Stimulated activated CD4-positive, alpha-beta T cell treated with anti-CD3 and anti-CD28 coated beads, Interleukin-1b, Interleukin-23, amount 100 ng/mL, for 4 hours (primary cell): Measurements from ENCODE around the gene NTN5.
"Not testable (repeated sequence)": the region's sequence is repeated elsewhere in the genome, so short reads cannot be mapped to it uniquely, and the experiment has no call there.

Experiments used
- DNase-seq, 2 donors: peaks; one replicate each; pipeline ENCODE4 v3.0.0-alpha.2; 2020; ENCODE audit warnings: low read depth in 2 of 2

Gene NTN5

GRCh38 chr19:48670699-48671445, 1.9 kb downstream of the NTN5 start:
- DNase-seq = no peak

- no peak for DNase-seq
Measured at GRCh38 chr19:48669903-48670668, 2.7 kb downstream of the NTN5 start.

DNA sequence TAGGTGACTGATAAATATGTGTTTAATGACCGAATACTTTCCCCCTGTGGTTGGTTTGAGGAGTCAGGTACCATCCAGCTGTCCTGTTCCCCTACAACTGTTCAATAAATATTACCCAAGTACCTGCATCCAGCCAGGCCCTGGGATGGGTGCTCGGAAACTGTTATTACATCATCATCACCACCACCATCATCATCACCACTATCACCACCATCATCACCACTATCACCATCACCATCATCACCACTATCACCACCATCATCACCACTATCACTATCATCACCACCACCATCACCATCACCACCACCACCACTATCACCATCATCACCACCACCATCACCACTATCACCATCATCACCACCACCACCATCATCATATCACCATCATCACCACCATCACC, 4.1 kb downstream of the NTN5 start:
- DNase-seq = no peak

DNA sequence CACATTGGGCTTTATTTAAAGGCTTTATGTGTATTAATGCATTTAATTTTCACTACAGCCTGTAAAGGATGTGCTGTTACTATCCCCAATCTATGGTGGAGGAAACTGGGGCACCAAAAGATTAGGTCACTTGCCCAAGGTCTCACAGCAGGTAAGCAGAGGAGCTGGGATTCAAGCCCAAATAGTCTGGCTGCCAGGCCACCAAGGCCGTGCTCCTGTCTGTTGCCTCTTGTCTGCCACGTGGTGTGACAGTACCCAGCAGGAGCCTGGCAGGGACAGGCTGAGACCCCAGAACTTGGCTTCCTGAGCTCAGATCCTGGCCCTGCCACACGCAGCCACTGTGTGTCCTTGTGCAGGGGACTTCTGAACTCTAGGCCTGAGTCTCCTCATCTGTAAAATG, 4.5 kb downstream of the NTN5 start:
- DNase-seq = no peak

- no peak for DNase-seq
Measured at GRCh38 chr19:48665786-48666185, 7.0 kb downstream of the NTN5 start.

GRCh38 chr19:48664476-48664875, 8.3 kb downstream of the NTN5 start:
- DNase-seq = no peak

- no peak for DNase-seq
Measured at GRCh38 chr19:48663667-48664066, 9.2 kb downstream of the NTN5 start.

GRCh38 chr19:48661711-48662090, 11.1 kb downstream of the NTN5 start:
- no peak for DNase-seq

GRCh38 chr19:48660852-48661710, 11.7 kb downstream of the NTN5 start:
- peak; percentile 62 to 71 for DNase-seq

- DNase-seq = no peak
Measured at GRCh38 chr19:48659768-48660167, 13.0 kb downstream of the NTN5 start.

DNA sequence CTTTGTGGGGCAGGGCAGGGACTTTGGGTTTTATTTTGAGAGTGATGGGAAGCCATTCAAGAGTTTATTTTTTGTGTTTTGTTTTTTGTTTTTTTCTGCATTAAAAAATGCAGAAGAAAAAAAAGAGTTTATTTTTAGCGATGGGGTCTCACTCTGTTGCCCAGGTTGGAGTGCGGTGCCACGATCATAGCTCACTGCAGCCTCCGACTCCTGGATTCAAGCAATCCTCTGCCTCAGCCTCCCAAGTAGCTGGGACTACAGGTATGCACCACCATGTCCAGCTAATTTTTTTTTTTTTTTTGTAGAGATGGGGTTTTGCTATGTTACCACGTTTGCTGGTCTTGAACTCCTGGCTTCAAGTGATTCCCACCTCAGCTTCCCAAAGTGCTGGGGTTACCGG, 14.3 kb downstream of the NTN5 start:
- DNase-seq = no peak

- not testable (repeated sequence) for DNase-seq
Measured at GRCh38 chr19:48657828-48658227, 15.0 kb downstream of the NTN5 start.

DNA sequence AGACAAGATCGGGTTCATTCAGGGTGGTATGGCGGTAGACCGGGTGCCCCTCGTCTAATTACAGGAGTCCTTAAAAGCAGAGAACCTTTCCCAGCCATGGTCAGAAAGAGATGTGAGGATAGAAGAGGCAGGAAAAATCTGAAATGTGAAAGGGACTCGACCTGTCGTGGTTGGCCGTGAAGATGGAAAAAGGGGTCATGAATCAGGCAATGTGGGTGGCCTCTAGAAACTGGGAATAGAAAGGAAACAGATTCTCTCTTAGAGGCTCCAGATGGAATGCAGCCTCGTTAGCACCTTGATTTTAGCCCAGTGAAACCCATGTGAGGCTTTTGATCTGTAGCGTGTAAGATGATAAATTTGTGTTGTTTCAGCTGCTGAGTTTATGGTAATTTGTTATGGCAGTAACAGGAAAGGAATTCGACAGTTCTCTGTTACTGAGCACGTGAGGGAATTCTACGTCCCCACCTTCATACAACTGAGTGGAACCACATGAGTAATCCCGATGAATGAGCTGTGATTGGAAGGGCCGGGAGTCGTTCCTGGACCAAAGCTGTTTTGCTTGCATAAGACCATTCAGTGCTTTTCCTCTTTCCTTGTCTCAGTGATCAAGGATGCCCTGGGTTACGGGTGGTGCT, 15.9 kb downstream of the NTN5 start:
- DNase-seq = no peak

GRCh38 chr19:48654299-48655059, 18.3 kb downstream of the NTN5 start:
- DNase-seq = no peak

DNA sequence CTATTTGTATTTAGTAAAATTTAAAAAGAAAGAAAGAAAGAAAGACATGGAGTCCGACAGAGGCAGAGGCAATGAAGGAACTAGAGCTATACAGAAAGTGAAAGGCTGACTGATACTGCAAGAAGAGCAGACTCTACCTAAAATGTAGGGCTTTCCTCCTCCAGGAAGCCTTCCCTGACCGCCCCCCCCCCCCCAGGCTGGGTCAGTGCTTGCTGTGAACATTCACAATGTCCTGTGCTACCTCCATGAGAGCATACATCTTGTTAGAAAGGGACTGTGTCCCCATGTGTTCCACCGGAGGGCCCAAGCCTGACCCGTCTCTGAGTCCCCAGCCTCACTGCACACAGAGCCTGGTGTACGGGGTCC, 21.2 kb downstream of the NTN5 start:
- DNase-seq = no peak

DNA sequence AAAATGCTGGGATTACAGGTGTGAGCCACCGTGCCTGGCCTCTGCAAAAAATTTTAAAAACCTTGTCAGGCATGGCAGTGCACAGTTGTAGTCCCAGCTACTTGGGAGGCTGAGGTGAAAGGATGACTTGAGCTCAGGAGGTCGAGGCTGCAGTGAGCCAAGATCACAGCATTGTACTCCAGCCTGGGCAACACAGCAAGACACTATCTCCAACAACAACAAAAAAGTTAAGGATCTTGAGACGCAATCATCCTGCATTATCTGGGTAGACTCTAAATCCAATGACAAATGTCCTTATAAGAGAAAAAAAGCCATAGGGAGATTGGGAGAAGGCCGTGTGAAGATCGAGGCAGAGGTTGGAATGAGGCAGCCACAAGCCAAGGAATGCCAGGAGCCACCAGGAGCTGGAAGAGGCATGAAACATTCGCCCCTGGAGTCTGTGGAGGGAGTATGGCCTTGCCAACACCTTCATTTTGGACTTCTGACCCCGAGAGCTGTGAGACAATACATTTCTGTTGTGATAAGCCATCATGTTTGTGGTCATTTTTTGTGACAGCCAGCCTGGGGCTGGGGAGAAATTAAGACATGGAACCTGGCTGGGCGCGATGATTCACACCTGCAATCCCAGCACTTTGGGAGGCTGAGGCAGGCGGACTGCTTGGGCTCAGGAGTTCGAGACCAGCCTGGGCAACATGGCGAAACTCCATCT, 21.7 kb downstream of the NTN5 start:
- DNase-seq = no peak

DNA sequence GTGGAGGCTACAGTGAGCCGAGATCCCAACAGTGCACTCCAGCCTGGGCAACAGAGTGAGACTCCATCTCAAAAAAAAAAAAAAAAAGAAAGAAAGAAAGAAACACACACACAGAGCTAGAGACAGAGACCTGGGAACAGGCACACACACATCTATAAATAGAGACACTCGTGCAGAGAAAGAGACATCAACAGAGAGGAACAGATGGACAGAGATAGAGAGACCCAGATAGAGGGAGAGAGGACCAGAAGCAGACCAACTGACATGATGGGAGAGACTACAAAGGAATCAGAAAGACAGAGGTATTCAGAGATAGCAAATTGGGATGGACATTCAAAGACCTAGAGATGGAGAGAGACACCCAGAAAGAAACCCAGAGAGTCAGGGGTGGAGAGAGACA, 24.7 kb downstream of the NTN5 start:
- no peak for DNase-seq

DNA sequence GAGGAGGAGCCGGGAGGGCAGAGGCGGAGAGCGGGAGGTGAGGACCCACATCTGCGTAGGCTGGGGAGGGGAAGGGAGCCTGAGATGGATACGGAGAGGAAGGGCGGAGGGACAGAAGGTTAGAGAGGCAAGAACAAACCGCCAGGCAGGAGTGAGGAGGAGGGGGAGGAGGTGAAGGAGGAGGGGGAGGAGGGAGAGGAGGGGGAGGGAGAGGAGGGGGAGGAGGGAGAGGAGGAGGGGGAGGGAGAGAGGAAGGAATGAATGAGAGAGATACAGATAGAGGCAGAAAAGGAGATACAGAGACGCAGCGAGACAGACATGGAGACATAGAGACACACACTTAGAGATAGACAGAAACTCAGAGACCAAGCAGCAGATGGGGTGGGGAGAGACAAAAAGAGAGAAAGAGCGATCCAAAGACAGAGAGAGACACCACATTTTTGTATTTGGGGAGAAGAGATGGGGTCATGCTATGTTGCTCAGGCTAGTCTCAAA, 26.0 kb downstream of the NTN5 start:
- DNase-seq = no peak

GRCh38 chr19:48646001-48646721, 26.7 kb downstream of the NTN5 start, which contains the start of gene CA11:
Gene CA11 (minus strand): TSS chr19:48646187. CDS start chr19:48645632, 555 bp downstream.
- DNase-seq = peak; percentile 87 to 89

DNA sequence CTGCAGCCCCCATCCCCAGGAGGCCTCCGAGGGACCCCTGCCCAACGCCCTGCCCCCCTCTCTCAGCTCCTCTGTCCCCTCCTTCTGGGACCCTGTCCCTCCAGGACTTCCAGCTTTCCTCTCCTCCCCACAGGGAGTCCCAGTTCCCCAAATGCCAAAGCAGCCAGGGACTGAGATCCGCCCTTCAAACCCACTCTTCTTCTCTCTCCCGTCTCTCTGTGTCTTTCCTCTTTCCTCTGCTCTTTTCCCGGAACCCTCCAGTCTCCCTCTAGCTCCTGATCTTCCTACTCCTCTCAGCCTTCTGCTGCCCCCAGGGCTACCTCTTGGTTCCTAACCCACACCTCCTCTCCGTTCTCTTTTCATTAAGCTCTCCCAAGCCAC, 27.2 kb downstream of the NTN5 start:
- DNase-seq = no peak
